Purkinje cell (primary cell): ENCODE results near the gene AFMID. TPM values are rescaled to one million over a fixed set of nuclear protein-coding genes. Genes with fewer than 3 reads are reported as not detected.

Source experiments
- polyA plus RNA-seq: library from polyadenylated mRNA; unstranded; fragments of >200 nt; fragmentation: Nextera tagmentation; gene quantifications from 2 replicates; pipeline ENCODE4 v1.2.1, GENCODE V29; 2014

Gene AFMID
- polyA plus RNA-seq: 37.2 and 49.1 TPM in 2 replicates

GRCh38 chr17:78186692-78187595, at the start of gene AFMID, which contains the start of gene TK1:
Gene AFMID, plus strand, starts transcription at chr17:78187362. Its CDS starts 9 bp downstream, at chr17:78187371.
Gene TK1, minus strand, starts transcription at chr17:78187052. Its CDS starts 58 bp downstream, at chr17:78186994.

GRCh38 chr17:78168242-78168902, 18.8 kb upstream of the AFMID start, which contains the start of gene SYNGR2:
Gene SYNGR2, plus strand, starts transcription at chr17:78168581. Its CDS starts 36 bp downstream, at chr17:78168617.

GRCh38 chr17:78214016-78214705, 27.0 kb downstream of the AFMID start, which contains the start of gene BIRC5:
Gene BIRC5, plus strand, starts transcription at chr17:78214253. Its CDS starts 64 bp downstream, at chr17:78214317.

GRCh38 chr17:78230996-78231935, 44.1 kb downstream of the AFMID start, which contains the start of gene TMEM235:
Gene TMEM235, plus strand, starts transcription at chr17:78231631. Its CDS starts 393 bp downstream, at chr17:78232024.

Other genes starting within 250 kb of the AFMID start
- gene TNRC6C, start 228.7 kb upstream of the AFMID start, polyA plus RNA-seq: 3.9 and 4.4 TPM in 2 replicates
- gene TMC6, start 58.6 kb upstream of the AFMID start, polyA plus RNA-seq: not detected in 2 replicates
- not detected in 2 replicates for gene TMC8, start 56.6 kb upstream of the AFMID start, polyA plus RNA-seq
- not detected in 2 replicates for gene C17orf99, start 41.0 kb upstream of the AFMID start, polyA plus RNA-seq
- gene SYNGR2, start 18.8 kb upstream of the AFMID start, polyA plus RNA-seq: 2.4 TPM in 1 of 2 replicates, not detected in the other
- gene TK1, start 310 bp upstream of the AFMID start, polyA plus RNA-seq: 1.0 and 1.1 TPM in 2 replicates
- gene BIRC5, start 26.9 kb downstream of the AFMID start, polyA plus RNA-seq: 0.51 TPM in 1 of 2 replicates, not detected in the other
- gene TMEM235, start 44.3 kb downstream of the AFMID start, polyA plus RNA-seq: not detected in 2 replicates
- gene SOCS3, start 172.7 kb downstream of the AFMID start, polyA plus RNA-seq: not detected in 2 replicates
- 8.0 TPM in 2 replicates for gene PGS1, start 191.3 kb downstream of the AFMID start, polyA plus RNA-seq